Adrenal gland (tissue), 12 donors: ENCODE measurements around the gene DIAPH3. TPM values are rescaled to one million over a fixed set of nuclear protein-coding genes. Genes with fewer than 3 reads are reported as not detected.

Source experiments
- DNase-seq, 7 donors: peaks; one replicate each; pipeline ENCODE4 v3.0.0-alpha.2; 2019 to 2020
- H3K27ac ChIP-seq, 5 donors: fragments of 200-600 bp; sonication (generic) in 4 of 5; 1 replicate in 3 of 5; 2 replicates in 2 of 5; pipeline versions ENCODE4 v1.5.1 to v1.8.0; 2016 to 2020; ENCODE audit warnings: mild to moderate bottlenecking in 1 of 5
- H3K27me3 ChIP-seq: fragments of 200-600 bp; 2 replicates; pipeline ENCODE4 v1.8.0; 2021
- H3K36me3 ChIP-seq, 2 donors: fragments of 200-600 bp; replicated peaks in 1 of 2; 1 replicate in 1 of 2; 2 replicates in 1 of 2; pipeline versions ENCODE4 v1.5.1 to v1.8.0; 2018 to 2022
- H3K4me1 ChIP-seq, 2 donors: fragments of 200-600 bp; replicated peaks in 1 of 2; 1 replicate in 1 of 2; 2 replicates in 1 of 2; pipeline versions ENCODE4 v1.5.1 to v1.8.0; 2018 to 2021
- H3K4me3 ChIP-seq, 4 donors: fragments of 200-600 bp; sonication (generic) in 3 of 4; one replicate each; pipeline ENCODE4 v1.5.1; 2016 to 2018
- H3K9me3 ChIP-seq, 3 donors: fragments of 200-600 bp; sonication (generic) in 1 of 3; replicated peaks in 1 of 3; 1 replicate in 2 of 3; 2 replicates in 1 of 3; pipeline versions ENCODE4 v1.5.1 to v1.8.0; 2016 to 2021
- CTCF ChIP-seq, 6 experiments: fragments of 450-650 bp in 4 of 6; fragments of 200-600 bp in 2 of 6; sonication (generic) in 1 of 6; IDR thresholded peaks; 1 replicate in 5 of 6; 2 replicates in 1 of 6; pipeline versions ENCODE4 v1.5.1 to v1.8.0; 2016 to 2021; ENCODE audit warnings: antibody characterized with exemption in 6 of 6, mild to moderate bottlenecking in 2 of 6, moderate library complexity in 1 of 6
- POLR2A ChIP-seq, 2 donors: fragments of 450-650 bp; IDR thresholded peaks; one replicate each; pipeline ENCODE4 v1.6.1; 2017; ENCODE audit warnings: antibody characterized with exemption in 2 of 2, mild to moderate bottlenecking in 2 of 2, moderate library complexity in 1 of 2
- WGBS, 4 donors: extraction: QIAGEN DNeasy Blood & Tissue Kit in 2 of 4; methylation state at CpG; one replicate each; pipeline versions ENCODE4 v1.1.5 to v1.1.7; 2013 to 2017; 5-methylcytosine and 5-hydroxymethylcytosine counted together
- intact Hi-C, 2 donors: fragments of 100-400 bp; cut with DNase I; formaldehyde crosslinking; loops; one replicate each; pipeline versions ENCODE4 v1.14.1 to v1.15.0; 2022 to 2023
- polyA plus RNA-seq, 3 donors: library from polyadenylated mRNA; stranded (reverse); fragments of 200-250 nt in 2 of 3; fragments of 350-450 nt in 1 of 3; fragmentation: Illumina TruSeq in 1 of 3; extraction: RNeasy Lipid Tissue Mini Kit (QIAGEN cat#74804) in 1 of 3; gene quantifications; one replicate each; pipeline ENCODE4 v1.2.3, GENCODE V29; 2013 to 2014
- total RNA-seq, 9 donors: library from RNA; depleted of rRNA in 4 of 9; stranded (reverse); fragments of >200 nt in 4 of 9; fragments of 120-200 nt in 1 of 9; fragmentation: NEBNext Ultra II Directional in 1 of 9; extraction: Animal tissue kit (Norgen Biotek cat#: 25700) in 1 of 9; gene quantifications; one replicate each; pipeline versions ENCODE4 v1.1.0 to v1.2.4, GENCODE V29; 2013 to 2023
- donor health status: healthy with polysubstance abuse.
- donor health status: Bipolar disorder and iron deficiency.
- donor health status: DM: yes; HTN: yes; CAD: no.
- donor health status: DM: no; HTN: no; CAD: no.
- donor health status: DM: no; HTN: no; CAD: no.
- donor health status: DM: yes; HTN: yes; CAD: no.

Gene DIAPH3
- total and polyA plus RNA-seq, 12 donors = 0.07 to 4.2 (median 0.42) TPM; not detected in 3

- Histone ChIP-seq H3K4me3 (no peak overlapping the region), H3K9me3 (peaks cover 0 to 7% (median 0%) of the 10 kb centered on the region in 3 donors), H3K27ac (no peak overlapping the region), H3K27me3 (no peaks in the 10 kb centered on the region), H3K4me1 (no peaks in the 10 kb centered on the region), H3K36me3 (no peaks in the 10 kb centered on the region)
- 79 to 83% (median 81%) methylated on average over 12 of the region's 12 CpGs for WGBS, 4 donors
- TF ChIP-seq CTCF (IDR thresholded peaks at IDR 0.05) = no peak
- intact Hi-C loops = no loop called here
- no peak for DNase-seq
Observed at GRCh38 chr13:59658027-59658737, 505.5 kb downstream of the DIAPH3 start.

- H3K27ac ChIP-seq = no peak overlapping the region
- H3K36me3 ChIP-seq = no peaks in the 10 kb centered on the region
- H3K27me3 ChIP-seq = no peaks in the 10 kb centered on the region
- TF ChIP-seq POLR2A (IDR thresholded peaks at IDR 0.05) (no peak), CTCF (IDR thresholded peaks at IDR 0.05) (no peak)
- no peaks in the 10 kb centered on the region for H3K9me3 ChIP-seq
- H3K4me1 ChIP-seq = no peaks in the 10 kb centered on the region
- no peak overlapping the region for H3K4me3 ChIP-seq
- DNase-seq = no peak
- WGBS, 4 donors = 81 to 92% (median 83%) methylated on average over 2 of the region's 2 CpGs
- intact Hi-C loops = no loop called here
Observed at GRCh38 chr13:59653916-59654315, 509.8 kb downstream of the DIAPH3 start.

- H3K27ac ChIP-seq = no peak overlapping the region
- intact Hi-C loops = no loop called here
- H3K9me3 ChIP-seq = no peaks in the 10 kb centered on the region
- DNase-seq = no peak
- TF ChIP-seq POLR2A (IDR thresholded peaks at IDR 0.05) (no peak), CTCF (IDR thresholded peaks at IDR 0.05) (no peak)
- no peaks in the 10 kb centered on the region for H3K4me1 ChIP-seq
- no peaks in the 10 kb centered on the region for H3K36me3 ChIP-seq
- 77 to 92% (median 83%) methylated on average over 5 of the region's 5 CpGs for WGBS, 4 donors
- no peak overlapping the region for H3K4me3 ChIP-seq
- no peaks in the 10 kb centered on the region for H3K27me3 ChIP-seq
Observed at GRCh38 chr13:59651479-59651878, 512.2 kb downstream of the DIAPH3 start.

- H3K4me1 ChIP-seq = no peaks in the 10 kb centered on the region
- H3K9me3 ChIP-seq = no peaks in the 10 kb centered on the region
- no peak for DNase-seq
- intact Hi-C loops = no loop called here
- no peaks in the 10 kb centered on the region for H3K36me3 ChIP-seq
- H3K4me3 ChIP-seq = no peak overlapping the region
- H3K27ac ChIP-seq = no peak overlapping the region
- TF ChIP-seq POLR2A (IDR thresholded peaks at IDR 0.05) = no peak
- no peaks in the 10 kb centered on the region for H3K27me3 ChIP-seq
- WGBS, 4 donors = 29 to 55% (median 31%) methylated on average over 3 of the region's 3 CpGs
Observed at GRCh38 chr13:59643906-59644626, 519.7 kb downstream of the DIAPH3 start.
